AG10803 (cell line): Measurements from ENCODE around the gene ANKEF1.
A peak's percentile ranks its signal among the peaks of the same experiment; 100 is the strongest.

ENCODE experiments used
- DNase-seq: peaks from one replicate; pipeline ENCODE4 v3.0.0; 2010; ENCODE audit warnings: low read depth
- H3K4me3 ChIP-seq: 2 replicates; pipeline ENCODE4 v1.5.1; 2011; ENCODE audit warnings: mild to moderate bottlenecking, low read length, control low read depth
- TF ChIP-seq, protein P1 (sequence below): conservative IDR thresholded peaks from 2 replicates; pipeline ENCODE4 v1.5.1; 2011; ENCODE audit warnings: mild to moderate bottlenecking, low read length, control low read depth, inconsistent platforms

ANKEF1 gene

GRCh38 chr20:10034717-10035571 lies at the start of gene ANKEF1:
Gene ANKEF1 (plus strand): TSS chr20:10034987. CDS start chr20:10038302, 3,315 bp downstream.
- DNase-seq, result peak; percentile 37
- TF ChIP-seq, protein P1, sequence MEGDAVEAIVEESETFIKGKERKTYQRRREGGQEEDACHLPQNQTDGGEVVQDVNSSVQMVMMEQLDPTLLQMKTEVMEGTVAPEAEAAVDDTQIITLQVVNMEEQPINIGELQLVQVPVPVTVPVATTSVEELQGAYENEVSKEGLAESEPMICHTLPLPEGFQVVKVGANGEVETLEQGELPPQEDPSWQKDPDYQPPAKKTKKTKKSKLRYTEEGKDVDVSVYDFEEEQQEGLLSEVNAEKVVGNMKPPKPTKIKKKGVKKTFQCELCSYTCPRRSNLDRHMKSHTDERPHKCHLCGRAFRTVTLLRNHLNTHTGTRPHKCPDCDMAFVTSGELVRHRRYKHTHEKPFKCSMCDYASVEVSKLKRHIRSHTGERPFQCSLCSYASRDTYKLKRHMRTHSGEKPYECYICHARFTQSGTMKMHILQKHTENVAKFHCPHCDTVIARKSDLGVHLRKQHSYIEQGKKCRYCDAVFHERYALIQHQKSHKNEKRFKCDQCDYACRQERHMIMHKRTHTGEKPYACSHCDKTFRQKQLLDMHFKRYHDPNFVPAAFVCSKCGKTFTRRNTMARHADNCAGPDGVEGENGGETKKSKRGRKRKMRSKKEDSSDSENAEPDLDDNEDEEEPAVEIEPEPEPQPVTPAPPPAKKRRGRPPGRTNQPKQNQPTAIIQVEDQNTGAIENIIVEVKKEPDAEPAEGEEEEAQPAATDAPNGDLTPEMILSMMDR, result no peak
- peak within 1 kb of the TSS; percentile 66 for H3K4me3 ChIP-seq

DNA sequence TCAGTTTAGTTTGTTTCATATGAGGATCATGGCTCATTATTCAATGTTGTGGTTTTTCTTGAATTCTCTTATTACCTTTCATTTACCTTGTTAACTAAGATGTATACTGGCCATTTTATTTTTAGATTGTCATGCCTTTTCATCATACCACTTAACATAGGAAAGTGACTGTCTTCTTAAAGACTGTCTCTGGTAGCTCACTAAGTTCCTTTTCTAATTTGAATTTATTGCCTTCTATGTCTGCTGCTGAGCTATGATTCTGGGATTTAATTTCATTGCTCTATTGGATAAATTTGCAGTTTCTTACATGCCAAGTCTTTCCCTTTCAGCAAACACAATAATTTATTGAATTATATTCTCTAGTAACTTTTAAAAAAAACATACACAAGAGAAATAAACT lies 49.5 kb upstream of the ANKEF1 start:
- no peak for DNase-seq
- TF ChIP-seq, protein P1, result no peak
- H3K4me3 ChIP-seq, result no peak overlapping the region

- DNase-seq, result peak; percentile 9
- no peak overlapping the region for H3K4me3 ChIP-seq
- TF ChIP-seq, protein P1, result no peak
Measured at GRCh38 chr20:9985773-9986172, 49.0 kb upstream of the ANKEF1 start.

DNA sequence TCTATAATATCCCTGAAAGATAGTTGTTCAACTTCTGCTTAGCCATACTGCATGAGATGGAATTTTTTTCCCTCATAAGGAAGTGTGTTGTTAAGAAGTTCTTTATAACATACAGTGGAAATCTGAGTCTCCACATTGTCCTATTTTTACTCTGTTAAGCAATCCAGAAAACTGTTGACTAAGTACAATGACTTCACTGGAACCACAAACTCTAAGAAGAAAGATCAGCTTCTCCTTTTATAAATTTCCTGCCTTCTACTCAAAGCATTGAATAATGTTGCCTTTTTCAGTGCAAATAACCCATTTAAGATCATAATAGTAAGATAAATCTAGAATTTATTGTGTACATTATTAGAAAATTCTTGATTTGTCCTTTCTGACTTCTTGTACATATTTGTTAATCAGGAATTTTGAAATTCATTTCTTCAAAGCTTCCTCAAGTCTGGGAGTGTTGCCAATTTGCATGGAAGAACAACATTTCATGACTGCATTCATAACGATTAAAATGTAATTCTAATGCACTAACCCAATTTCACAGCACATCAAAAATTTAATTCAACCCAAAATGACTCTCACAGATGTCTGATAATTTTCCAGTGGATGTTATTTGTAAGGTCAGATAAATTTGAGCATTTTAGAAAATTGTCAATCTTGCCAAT lies 45.6 kb upstream of the ANKEF1 start:
- no peak overlapping the region for H3K4me3 ChIP-seq
- peak; percentile 58 for DNase-seq
- TF ChIP-seq, protein P1, result no peak

DNA sequence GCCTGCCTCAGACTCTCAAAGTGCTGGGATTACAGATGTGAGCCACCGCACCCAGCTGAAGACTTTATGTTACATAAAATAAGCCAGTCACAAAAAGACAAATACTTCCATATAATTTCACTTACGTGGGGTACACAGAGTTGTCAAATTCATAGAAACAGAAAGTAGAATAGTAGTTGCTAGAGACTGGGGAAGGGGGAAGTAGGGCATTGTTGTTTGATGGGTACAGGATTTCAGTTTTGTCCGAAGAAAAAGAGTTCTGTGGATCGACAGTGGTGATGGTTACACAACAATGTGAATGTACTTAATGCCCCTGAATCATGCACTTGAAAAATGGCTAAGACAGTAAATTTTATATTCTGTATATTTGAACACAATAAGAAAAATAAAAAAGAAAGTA lies 41.6 kb upstream of the ANKEF1 start:
- TF ChIP-seq, protein P1, result no peak
- H3K4me3 ChIP-seq, result no peak overlapping the region
- DNase-seq, result no peak

GRCh38 chr20:9994676-9995075 lies 40.1 kb upstream of the ANKEF1 start:
- no peak overlapping the region for H3K4me3 ChIP-seq
- no peak for DNase-seq
- TF ChIP-seq, protein P1, result no peak
